AG08395 (cell line): ENCODE data around the gene KRT40.
A peak's percentile ranks its signal among the peaks of the same experiment; 100 is the strongest.

Experiments
- DNase-seq: peaks from one replicate; pipeline ENCODE4 v3.0.0; 2012; ENCODE audit warnings: mixed read lengths, low spot score

Gene KRT40

GRCh38 chr17:40996829-40997228, 12.7 kb upstream of the KRT40 start:
- DNase-seq = no peak

GRCh38 chr17:40995116-40995515, 11.0 kb upstream of the KRT40 start:
- DNase-seq = no peak

- no peak for DNase-seq
These were observed 9.7 kb upstream of the KRT40 start, which contains the start of gene KRTAP3-3 for GRCh38 chr17:40993839-40994238. KRTAP3-3 (minus strand) TSS chr17:40994164; CDS start chr17:40994097, 67 bp downstream.

- no peak for DNase-seq
These were observed 9.0 kb upstream of the KRT40 start for GRCh38 chr17:40993084-40993483.

- no peak for DNase-seq
These were observed 8.5 kb upstream of the KRT40 start for GRCh38 chr17:40992666-40993065.

GRCh38 chr17:40986920-40987319, 2.8 kb upstream of the KRT40 start:
- no peak for DNase-seq

- DNase-seq = no peak
These were observed 3.0 kb downstream of the KRT40 start for GRCh38 chr17:40981115-40981514.

GRCh38 chr17:40980596-40980995, 3.5 kb downstream of the KRT40 start:
- peak; percentile 70 for DNase-seq

GRCh38 chr17:40980117-40980516, 4.0 kb downstream of the KRT40 start:
- no peak for DNase-seq

- no peak for DNase-seq
These were observed 5.5 kb downstream of the KRT40 start for GRCh38 chr17:40978575-40979151.

GRCh38 chr17:40975516-40975915, 8.6 kb downstream of the KRT40 start:
- no peak for DNase-seq

- no peak for DNase-seq
These were observed 9.8 kb downstream of the KRT40 start for GRCh38 chr17:40974366-40974765.

- DNase-seq = no peak
These were observed 16.5 kb downstream of the KRT40 start for GRCh38 chr17:40967582-40967981.

- DNase-seq = no peak
These were observed 17.3 kb downstream of the KRT40 start, which contains the start of gene KRT39 for GRCh38 chr17:40966848-40967247. KRT39 (minus strand) TSS chr17:40966948; CDS start chr17:40966856, 92 bp downstream.

- DNase-seq = peak; percentile 14
These were observed 20.3 kb downstream of the KRT40 start for GRCh38 chr17:40963838-40964237.

- no peak for DNase-seq
These were observed 22.0 kb downstream of the KRT40 start for GRCh38 chr17:40962059-40962561.

GRCh38 chr17:40961591-40961990, 22.5 kb downstream of the KRT40 start:
- no peak for DNase-seq

GRCh38 chr17:40960144-40960543, 24.0 kb downstream of the KRT40 start:
- DNase-seq = no peak

- DNase-seq = no peak
These were observed 25.8 kb downstream of the KRT40 start for GRCh38 chr17:40958086-40958953.

GRCh38 chr17:40956401-40957254, 27.5 kb downstream of the KRT40 start:
- peak; percentile 52 for DNase-seq

GRCh38 chr17:40953881-40954280, 30.2 kb downstream of the KRT40 start:
- DNase-seq = peak; percentile 50

- peak; percentile 74 for DNase-seq
These were observed 31.5 kb downstream of the KRT40 start for GRCh38 chr17:40952661-40953060.
